Breast epithelium (tissue), 4 donors: ENCODE data around the gene APOOL. TPM values are rescaled to one million over a fixed set of nuclear protein-coding genes. Genes with fewer than 3 reads are reported as not detected.
"Not testable (repeated sequence)": the region's sequence is repeated elsewhere in the genome, so short reads cannot be mapped to it uniquely, and the experiment has no call there.

Experiments used
- DNase-seq, 2 donors: peaks; one replicate each; pipeline ENCODE4 v3.0.0-alpha.2; 2019; ENCODE audit warnings: low spot score in 2 of 2
- H3K27ac ChIP-seq, 2 donors: fragments of 200-600 bp; sonication (generic) in 1 of 2; one replicate each; pipeline ENCODE4 v1.5.1; 2016 to 2019; ENCODE audit warnings: mild to moderate bottlenecking in 1 of 2
- H3K27me3 ChIP-seq, 2 donors: fragments of 200-600 bp; sonication (generic) in 1 of 2; one replicate each; pipeline versions ENCODE4 v1.5.1 to v1.6.0; 2017 to 2019; ENCODE audit warnings: control low read depth in 1 of 2, mild to moderate bottlenecking in 1 of 2
- H3K36me3 ChIP-seq: fragments of 200-600 bp; one replicate; pipeline ENCODE4 v1.5.1; 2019
- H3K4me1 ChIP-seq, 2 donors: fragments of 200-600 bp; sonication (generic); one replicate each; pipeline ENCODE4 v1.5.1; 2016 to 2019; ENCODE audit warnings: control low read depth in 1 of 2
- H3K4me3 ChIP-seq, 3 donors: fragments of 200-600 bp; sonication (generic); 1 replicate in 2 of 3; 2 replicates in 1 of 3; pipeline ENCODE4 v1.5.1; 2016 to 2019; ENCODE audit warnings: mild to moderate bottlenecking in 3 of 3, moderate library complexity in 2 of 3
- H3K9me3 ChIP-seq, 2 donors: fragments of 200-600 bp; sonication (generic) in 1 of 2; one replicate each; pipeline ENCODE4 v1.5.1; 2016 to 2019; ENCODE audit warnings: control low read depth in 1 of 2
- CTCF ChIP-seq, 3 donors: fragments of 450-650 bp; IDR thresholded peaks; one replicate each; pipeline ENCODE4 v1.5.1; 2016 to 2017; ENCODE audit warnings: antibody characterized with exemption in 3 of 3, mild to moderate bottlenecking in 3 of 3, moderate library complexity in 3 of 3
- POLR2A ChIP-seq: fragments of 450-650 bp; IDR thresholded peaks from one replicate; pipeline ENCODE4 v1.6.1; 2016; ENCODE audit warnings: antibody characterized with exemption, mild to moderate bottlenecking, moderate library complexity
- POLR2AphosphoS5 ChIP-seq, 3 donors: sonication (generic); formaldehyde crosslinking; IDR thresholded peaks; one replicate each; pipeline ENCODE4 v1.6.1; 2017; ENCODE audit warnings: antibody characterized with exemption in 3 of 3
- intact Hi-C: fragments of 100-400 bp; cut with DNase I; formaldehyde crosslinking; loops from one replicate; pipeline ENCODE4 v1.15.1; 2023; ENCODE audit warnings: low total_unique reads
- total RNA-seq, 3 donors: library from RNA; depleted of rRNA; stranded (reverse); fragments of >200 nt; gene quantifications; one replicate each; pipeline ENCODE4 v1.1.0, GENCODE V29; 2016

APOOL gene
- total RNA-seq = 10 to 100 TPM; 10.8 to 15.8 (median 11.5) TPM

GRCh38 chrX:85003655-85004244 is at the start of gene APOOL:
APOOL (plus strand) TSS chrX:85003877; CDS start chrX:85003913, 36 bp downstream.
- Histone ChIP-seq H3K4me3 (peak within 1 kb of the TSS; percentile 58 to 64 (median 61)), H3K9me3 (peaks cover 0 to 2% of the 10 kb centered on the region in 2 donors), H3K36me3 (no peaks in the 10 kb centered on the region), H3K27me3 (peaks cover 0 to 9% of the 10 kb centered on the region in 2 donors), H3K4me1 (no peaks in the 10 kb centered on the region), H3K27ac (peak within 1 kb of the TSS; percentile 62 to 72)
- TF ChIP-seq CTCF (IDR thresholded peaks at IDR 0.05) (no peak), POLR2AphosphoS5 (IDR thresholded peaks at IDR 0.05) (peak in 2 of 3 donors; percentile 46 to 62)
- intact Hi-C loops = no loop called here
- peak; percentile 77 to 83 for DNase-seq

GRCh38 chrX:84956304-84956703 is 47.4 kb upstream of the APOOL start:
- no peak for TF ChIP-seq POLR2AphosphoS5 (IDR thresholded peaks at IDR 0.05)
- no peak for TF ChIP-seq POLR2A
- no peak for TF ChIP-seq CTCF (IDR thresholded peaks at IDR 0.05)
- H3K27me3 ChIP-seq = no peaks in the 10 kb centered on the region

GRCh38 chrX:84974803-84975202 is 28.9 kb upstream of the APOOL start:
- Histone ChIP-seq H3K27ac (no peak overlapping the region), H3K4me3 (no peak overlapping the region), H3K36me3 (no peaks in the 10 kb centered on the region), H3K27me3 (peaks cover 0 to 16% of the 10 kb centered on the region in 2 donors), H3K9me3 (peaks cover 3 to 6% of the 10 kb centered on the region in 2 donors), H3K4me1 (no peaks in the 10 kb centered on the region)
- DNase-seq = no peak
- TF ChIP-seq POLR2AphosphoS5 (IDR thresholded peaks at IDR 0.05) (no peak), POLR2A (no peak), CTCF (IDR thresholded peaks at IDR 0.05) (no peak)
- intact Hi-C loops = no loop called here

More at GRCh38 chrX:84956304-84956703, 47.4 kb upstream of the APOOL start:
- Histone ChIP-seq H3K36me3 (no peaks in the 10 kb centered on the region), H3K4me3 (no peak overlapping the region), H3K4me1 (no peaks in the 10 kb centered on the region), H3K9me3 (no peaks in the 10 kb centered on the region), H3K27ac (no peak overlapping the region)
- DNase-seq = no peak
- intact Hi-C loops = no loop called here

GRCh38 chrX:84991739-84992138 is 11.9 kb upstream of the APOOL start:
- DNase-seq, intact Hi-C loops, H3K36me3 ChIP-seq: not testable (repeated sequence)

GRCh38 chrX:84993150-84993549 is 10.5 kb upstream of the APOOL start:
- no peak overlapping the region for H3K4me3 ChIP-seq
- H3K36me3 ChIP-seq = no peaks in the 10 kb centered on the region
- intact Hi-C loops = no loop called here
- H3K4me1 ChIP-seq = no peaks in the 10 kb centered on the region
- H3K9me3 ChIP-seq = no peaks in the 10 kb centered on the region
- TF ChIP-seq CTCF (IDR thresholded peaks at IDR 0.05) = no peak
- no peak for TF ChIP-seq POLR2AphosphoS5 (IDR thresholded peaks at IDR 0.05)
- no peak for TF ChIP-seq POLR2A
- peaks cover 0 to 21% of the 10 kb centered on the region in 2 donors for H3K27me3 ChIP-seq
- no peak for DNase-seq
- no peak overlapping the region for H3K27ac ChIP-seq

More at GRCh38 chrX:84991739-84992138, 11.9 kb upstream of the APOOL start:
- H3K27ac ChIP-seq, H3K4me1 ChIP-seq, H3K9me3 ChIP-seq, H3K4me3 ChIP-seq: not testable (repeated sequence)
- peaks cover 0 to 25% of the 10 kb centered on the region in 2 donors for H3K27me3 ChIP-seq
